Activated gamma-delta T cell (primary cell): Measurements from ENCODE around the gene APPBP2.
A peak's percentile ranks its signal among the peaks of the same experiment; 100 is the strongest.
"Not testable (repeated sequence)": the region's sequence is repeated elsewhere in the genome, so short reads cannot be mapped to it uniquely, and the experiment has no call there.

ENCODE experiments used
- DNase-seq: peaks from one replicate; lab custom pipeline; 2025; lab: John Stamatoyannopoulos, UW

APPBP2 gene

DNA sequence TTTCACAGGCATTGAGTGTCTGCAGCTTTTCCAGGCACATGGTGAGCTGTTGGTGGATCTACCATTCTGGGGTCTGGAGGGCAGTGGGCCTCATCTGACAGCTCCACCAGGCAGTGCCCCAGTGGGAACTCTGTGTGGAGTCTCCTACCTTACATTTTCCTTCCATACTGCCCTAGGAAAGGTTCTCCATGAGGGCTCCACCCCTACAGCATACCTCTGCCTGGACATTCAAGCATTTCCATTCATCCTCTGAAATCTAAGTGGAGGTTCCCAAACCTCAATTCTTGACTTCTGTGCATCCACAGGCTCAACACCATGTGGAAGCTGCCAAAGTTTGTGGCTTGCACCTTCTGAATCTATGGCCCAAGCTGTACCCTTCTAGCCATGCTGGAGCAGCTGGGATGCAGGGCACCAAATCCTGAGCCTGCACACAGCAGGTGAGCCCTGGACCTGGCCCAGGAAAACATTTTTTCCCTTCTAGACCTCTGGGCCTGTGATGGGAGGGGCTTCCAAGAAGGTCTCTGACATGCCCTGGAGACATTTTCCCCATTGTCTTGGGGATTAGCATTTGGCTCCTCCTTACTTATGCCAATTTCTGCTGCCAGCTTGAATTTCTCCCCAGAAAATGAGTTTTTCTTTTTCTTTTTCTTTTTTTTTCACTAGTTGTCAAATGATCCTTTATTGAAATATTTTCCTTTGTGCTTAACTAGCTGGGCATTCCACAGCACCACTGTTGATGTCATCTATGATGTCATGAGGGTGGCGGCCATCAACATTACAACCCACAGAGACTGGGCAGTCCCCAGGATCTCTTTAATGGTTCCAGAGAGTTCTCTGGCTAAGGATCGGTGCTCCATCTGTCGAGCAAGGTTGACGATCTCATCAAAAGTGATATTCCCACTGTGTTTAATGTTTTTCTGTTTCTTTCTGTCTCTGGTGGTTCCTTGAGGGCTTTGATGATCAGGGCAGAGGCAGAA is 92.7 kb downstream of the APPBP2 start:
- DNase-seq = not testable (repeated sequence)

DNA sequence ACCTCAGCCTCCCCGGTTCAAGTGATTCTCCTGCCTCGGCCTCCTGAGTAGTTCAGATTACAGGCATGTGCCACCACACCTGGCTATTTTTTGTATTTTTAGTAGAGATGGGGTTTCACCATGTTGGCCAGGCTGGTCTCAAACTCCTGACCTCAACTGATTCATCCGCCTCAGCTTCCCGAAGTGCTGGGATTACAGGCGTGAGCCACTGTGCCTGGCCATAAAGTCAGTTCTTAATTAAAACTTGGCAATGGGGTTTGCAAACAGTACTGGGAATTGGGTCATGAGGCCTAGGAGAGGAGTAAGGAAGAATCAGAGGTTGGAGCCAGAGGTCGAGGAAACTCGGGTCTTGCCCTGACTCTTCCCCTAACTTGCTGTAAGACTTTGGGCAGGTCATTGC is 95.5 kb downstream of the APPBP2 start:
- DNase-seq = not testable (repeated sequence)

DNA sequence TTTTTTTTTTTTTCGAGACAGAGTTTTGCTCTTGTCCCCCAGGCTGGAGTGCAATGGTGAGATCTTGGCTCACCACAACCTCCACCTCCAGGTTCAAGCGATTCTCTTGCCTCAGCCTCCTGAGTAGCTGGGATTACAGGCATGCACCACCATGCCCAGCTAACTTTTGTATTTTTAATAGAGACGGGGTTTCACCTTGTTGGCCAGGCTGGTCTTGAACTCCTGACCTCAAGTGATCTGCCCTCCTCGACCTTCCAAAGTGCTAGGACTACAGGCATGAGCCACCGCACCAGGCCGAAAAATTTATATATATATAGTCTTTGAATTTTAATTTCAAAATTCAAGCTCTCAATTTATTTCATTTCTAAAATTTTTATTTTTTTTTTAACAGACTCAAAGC is 97.6 kb downstream of the APPBP2 start:
- not testable (repeated sequence) for DNase-seq

DNA sequence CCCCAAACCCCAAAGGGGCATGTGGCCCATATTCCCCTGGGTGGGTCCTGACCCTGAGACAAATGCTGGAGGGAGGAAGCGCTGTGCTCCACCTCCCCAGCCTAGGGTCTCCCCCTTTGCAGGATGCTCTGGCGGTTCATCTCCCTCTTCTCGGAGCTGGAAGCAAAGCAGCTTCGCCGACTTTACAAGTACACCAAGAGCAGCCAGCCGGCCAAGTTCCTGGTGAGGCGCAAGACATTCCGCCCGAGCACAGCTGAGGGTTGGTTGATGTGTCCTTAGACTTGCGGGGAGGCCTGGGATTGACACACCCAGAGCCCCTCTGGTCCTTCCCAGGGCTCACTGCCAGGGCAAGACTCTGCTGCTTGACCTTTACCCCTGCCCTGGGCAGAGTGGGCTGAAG is 99.4 kb downstream of the APPBP2 start:
- no peak for DNase-seq

DNA sequence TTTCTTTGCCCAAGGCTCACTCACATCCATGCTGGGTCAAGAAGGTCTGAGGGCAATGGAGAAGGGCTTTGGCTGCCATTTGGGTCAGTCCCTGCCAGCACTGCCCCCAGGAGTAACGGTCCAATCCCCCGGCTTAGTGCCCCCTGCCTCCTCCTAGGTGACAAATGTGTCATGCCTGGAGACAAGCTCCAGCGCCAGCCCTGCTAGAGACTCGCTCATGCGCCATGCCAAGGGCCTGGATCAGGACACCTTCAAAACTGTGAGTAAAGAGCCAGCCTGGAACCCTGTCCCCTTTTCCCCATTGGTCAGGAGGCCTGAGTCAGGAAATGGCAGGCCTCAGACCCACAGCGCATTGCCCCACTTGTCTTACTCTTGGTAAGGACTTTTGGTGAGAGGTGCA is 100.4 kb downstream of the APPBP2 start:
- no peak for DNase-seq

DNA sequence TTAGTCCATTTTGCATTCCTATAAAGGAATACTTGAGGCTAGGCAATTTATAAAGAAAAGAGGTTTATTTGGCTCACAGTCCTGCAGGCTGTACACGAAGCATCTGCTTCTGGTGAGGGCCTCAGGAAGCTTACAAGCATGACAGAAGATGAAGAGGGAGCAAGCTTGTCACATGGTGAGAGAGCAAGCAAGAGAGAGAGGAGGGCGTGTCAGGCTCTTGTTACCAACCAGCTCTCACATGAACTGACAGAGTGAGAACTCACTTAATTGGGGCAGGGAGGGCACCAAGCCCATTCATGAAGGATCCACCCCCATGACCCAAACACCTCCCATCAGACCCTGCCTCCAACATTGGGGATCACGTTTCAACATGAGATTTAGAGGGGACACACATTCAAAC is 102.2 kb downstream of the APPBP2 start:
- DNase-seq = no peak

DNA sequence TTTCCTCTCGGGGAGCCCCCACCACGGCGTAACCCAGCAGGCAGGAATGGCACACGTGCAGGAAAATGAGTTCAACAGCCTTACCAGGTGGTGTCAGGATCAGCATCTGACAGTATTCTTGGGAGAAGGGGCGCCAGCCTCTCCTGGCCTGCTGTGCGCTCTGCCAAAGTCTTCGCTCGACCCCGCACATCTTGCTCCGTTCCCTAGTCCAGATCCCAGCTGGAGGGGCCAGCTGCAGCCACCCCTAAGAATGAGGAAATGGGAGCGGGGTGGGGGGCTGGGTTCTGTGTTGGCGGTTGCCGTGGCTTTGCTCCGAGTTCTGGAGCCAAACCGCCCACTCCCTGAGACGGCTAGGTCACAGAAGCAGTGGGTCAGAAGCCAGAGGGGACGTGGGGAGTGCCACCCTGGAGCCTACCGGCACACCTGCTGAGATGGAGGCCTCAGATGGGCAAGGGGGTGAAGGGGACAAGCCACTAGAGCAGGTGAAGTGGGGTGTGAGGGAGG is 103.8 kb downstream of the APPBP2 start, which contains the start of gene CHCT1:
Gene CHCT1 (plus strand): TSS at position 328 of the 504 bp plus-strand sequence. CDS start 104 bp downstream, at position 432.
- DNase-seq = no peak

DNA sequence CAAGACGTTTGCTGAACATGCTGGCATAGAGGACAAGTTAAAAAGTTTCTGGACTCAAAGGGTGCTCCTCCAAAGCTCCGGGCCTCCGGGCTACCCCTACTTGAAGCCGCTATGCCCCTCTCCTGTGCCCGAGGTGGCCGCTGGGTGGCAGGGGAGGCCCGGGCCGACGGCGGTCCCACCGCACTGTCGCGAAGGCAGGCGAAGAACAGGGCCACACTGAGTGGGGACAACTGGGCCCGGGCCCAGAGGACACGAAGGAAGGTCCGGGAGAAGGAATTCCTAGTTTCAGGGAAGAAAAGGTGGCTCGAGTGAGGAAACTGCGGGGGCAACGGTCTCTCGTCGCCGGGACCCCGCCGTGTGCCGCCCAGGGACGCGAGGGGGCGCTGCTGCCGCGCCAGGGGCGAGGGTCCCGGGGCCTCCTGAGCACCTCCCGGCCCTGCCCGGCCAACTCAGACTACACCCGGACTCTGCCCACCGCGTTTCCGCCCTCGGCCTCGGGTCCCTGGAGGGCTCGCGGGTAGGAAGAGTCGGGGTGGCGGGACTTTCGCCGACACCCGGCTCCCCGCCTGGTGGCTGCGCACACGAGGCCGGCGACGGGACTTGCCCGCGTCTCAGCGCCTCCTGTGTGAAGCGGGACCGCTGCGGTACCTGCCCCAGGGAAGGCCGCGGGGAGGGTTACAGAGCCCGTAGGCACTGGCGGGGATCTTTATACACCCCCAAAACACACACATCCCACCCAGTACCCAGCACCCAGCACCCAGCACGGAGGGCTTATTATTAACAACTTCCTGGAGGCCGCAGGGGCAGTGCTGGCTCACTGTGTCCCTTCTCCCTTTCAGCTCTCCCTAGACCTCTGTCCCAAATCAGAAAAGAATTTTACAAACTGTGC is 104.5 kb downstream of the APPBP2 start:
- peak; percentile 43 for DNase-seq

DNA sequence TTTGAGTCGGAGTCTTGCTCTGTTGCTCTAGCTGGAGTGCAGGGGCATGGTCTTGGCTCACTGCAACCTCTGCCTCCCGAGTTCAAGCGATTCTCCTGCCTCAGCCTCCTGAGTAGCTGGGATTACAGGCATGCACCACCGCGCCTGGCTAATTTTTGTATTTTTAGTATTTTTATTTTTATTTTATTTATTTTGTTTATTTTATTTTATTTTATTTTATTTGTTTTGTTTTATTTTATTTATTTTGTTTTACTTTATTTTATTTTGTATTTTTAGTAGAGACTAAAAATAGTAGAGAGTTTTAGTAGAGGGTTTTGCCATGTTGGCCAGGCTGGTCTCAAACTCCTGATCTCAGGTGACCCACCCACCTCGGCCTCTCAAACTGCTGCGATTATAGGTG is 106.2 kb downstream of the APPBP2 start:
- not testable (repeated sequence) for DNase-seq

DNA sequence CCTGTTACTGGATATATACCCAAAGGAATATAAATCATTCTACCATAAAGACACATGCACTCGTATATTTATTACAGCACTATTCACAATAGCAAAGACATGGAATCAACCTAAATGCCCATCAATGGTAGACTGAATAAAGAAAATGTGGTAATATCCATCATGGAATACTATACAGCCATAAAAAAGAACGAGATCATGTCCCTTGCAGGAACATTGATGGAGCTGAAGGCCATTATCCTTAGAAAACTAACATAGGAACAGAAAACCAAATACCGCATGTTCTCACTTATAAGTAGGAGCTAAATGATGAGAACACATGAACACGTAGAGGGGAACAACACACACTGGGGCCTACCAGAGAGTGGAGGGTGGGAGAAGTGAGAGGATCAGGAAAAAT is 107.0 kb downstream of the APPBP2 start:
- DNase-seq = not testable (repeated sequence)

DNA sequence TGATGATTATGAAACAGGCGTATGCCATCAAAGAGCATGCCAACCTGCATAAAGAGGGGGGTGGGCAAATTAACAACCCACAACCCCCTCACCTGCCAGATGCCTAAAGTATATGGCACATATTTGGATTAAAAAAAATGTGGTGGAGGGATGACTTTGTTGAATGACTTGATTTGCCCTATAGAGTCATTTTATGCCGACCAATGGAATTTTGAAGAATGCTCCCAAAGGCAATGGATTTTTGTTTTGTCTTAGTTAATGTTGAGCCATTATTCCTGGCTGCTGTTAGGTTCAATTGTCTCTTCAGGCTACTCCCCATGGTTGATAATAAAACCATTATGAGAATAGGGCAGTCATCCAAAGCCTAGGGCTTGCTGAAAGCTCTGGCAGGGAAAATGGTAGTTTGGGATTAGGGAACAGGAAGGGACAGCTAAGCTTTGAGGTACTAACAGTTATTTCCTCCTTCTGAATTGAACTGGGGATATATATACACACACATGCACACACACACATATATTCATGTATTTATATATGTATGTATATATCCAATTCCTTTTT is 109.6 kb downstream of the APPBP2 start:
- no peak for DNase-seq

DNA sequence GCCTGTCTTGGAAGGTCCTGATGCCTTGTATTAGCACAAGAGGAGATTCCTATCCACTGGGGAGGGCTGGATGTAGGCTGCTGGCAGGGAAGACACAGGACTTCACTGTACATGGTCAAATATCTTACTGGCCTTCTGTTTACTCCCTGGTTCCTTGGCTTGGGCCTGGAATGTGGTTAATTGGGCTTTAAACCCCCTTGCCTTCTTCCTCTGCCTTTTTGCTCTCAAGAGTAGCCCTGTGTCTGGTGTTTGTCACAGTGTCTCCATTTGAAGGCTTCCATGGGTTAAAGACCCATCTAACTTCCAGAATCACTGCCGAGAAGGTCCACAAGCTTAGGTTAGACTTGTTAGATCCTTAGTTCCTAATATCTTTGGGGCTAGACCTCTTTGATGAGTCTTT is 110.9 kb downstream of the APPBP2 start:
- no peak for DNase-seq

DNA sequence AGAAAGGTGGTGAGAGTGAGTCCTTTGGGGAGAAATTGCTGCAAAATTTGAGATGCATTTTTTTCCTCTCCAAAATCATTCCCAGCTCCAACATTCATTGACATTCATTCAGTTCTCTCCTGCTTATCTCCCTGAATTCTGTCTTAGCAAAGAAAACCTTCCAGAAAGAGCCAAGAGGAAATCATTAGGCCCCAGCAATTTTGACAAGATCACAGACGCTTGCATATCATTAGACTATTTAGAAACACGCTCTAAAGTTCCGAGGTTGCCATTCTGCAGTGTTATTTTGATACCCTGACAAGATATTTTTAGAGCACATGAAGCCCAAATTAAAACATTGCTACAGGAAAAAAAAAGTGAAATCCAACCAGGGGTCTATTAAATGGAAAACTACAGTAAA is 113.3 kb downstream of the APPBP2 start:
- no peak for DNase-seq

DNA sequence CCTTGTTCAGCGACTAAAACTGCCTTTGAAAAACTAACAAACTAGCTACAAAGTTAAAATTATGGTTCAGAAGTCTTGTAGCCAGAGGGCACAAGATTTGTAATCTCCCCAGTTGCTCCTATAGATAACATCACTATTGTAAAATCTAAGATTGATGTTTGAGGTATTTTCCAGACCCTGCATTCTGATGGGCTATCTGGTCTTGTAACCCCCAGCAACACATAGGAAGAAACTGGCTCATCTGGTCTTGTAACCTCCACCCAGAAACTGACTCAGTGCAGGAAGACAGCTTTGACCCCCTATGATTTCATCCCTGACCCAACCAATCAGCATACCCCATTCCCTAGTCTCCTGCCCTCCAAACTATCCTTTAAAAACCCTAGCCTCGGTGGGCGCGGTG is 116.0 kb downstream of the APPBP2 start:
- DNase-seq = no peak

DNA sequence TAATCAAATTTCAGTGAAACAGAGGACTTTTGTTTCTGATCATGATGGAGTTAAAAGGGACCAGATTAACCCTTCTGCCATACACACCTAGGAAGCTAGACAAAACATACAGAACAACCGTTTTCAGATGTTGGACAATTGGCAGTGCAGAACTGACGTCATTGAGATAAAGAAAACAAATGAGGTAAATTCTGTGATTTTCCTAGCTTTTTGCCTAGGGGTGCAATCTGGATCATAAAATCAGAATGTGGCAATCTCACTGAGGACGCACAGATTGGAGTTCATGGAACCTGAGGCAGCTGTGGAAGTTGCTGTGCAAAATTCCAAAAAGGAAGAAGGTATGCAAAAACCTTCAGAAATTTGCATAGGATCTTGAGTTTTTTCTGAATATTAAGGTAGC is 119.2 kb downstream of the APPBP2 start:
- DNase-seq = no peak

DNA sequence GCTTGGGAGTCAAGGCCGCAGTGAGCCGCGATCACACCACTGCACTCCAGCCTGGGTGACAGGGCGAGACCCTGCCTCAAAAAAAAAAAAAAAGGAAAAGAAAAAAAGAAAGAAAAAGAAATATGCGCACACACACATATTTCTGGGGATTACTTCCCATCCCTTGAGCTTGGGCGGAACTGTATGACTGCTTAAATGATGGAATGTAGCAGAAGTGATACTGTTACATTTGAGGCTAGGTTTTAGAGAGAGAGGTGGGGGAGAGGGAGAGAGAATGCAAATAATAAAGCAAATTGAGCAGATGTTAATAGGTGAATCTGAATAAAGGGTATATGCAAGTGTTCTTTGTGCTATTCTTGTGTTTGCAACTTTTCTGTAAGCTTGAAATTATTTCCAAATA is 122.1 kb downstream of the APPBP2 start:
- no peak for DNase-seq

DNA sequence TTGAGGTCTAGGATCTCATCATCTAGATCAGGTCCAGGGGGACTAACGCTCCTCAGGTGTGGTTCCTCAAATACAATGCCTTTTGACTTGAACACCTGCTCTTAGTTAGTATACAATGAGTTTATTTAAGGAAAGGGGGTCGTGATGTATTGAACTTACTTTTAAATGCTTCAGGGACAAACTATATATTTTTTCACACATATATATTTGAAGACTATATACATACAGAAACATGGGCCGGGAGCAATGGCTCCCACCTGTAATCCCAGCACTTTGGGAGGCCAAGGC is 122.6 kb downstream of the APPBP2 start:
- DNase-seq = no peak

DNA sequence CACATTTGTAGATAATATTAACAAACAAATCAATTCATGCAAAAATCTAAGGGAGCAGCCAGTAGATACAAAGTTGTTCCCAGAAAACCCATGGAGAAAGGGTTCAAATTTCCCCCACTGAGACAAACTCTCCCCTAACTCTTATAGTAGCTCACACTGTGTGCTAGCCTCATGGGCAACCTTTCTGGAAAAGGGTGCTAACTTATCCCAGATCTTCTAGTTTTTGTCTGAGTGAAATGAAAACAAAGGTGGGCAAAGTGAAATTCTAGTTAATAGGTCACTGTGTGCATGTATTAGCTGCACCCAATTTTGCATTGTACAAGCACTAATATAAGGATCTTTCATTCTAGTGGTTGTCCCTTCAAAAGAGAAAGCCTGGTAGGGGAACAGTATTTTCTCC is 124.2 kb downstream of the APPBP2 start:
- DNase-seq = no peak

DNA sequence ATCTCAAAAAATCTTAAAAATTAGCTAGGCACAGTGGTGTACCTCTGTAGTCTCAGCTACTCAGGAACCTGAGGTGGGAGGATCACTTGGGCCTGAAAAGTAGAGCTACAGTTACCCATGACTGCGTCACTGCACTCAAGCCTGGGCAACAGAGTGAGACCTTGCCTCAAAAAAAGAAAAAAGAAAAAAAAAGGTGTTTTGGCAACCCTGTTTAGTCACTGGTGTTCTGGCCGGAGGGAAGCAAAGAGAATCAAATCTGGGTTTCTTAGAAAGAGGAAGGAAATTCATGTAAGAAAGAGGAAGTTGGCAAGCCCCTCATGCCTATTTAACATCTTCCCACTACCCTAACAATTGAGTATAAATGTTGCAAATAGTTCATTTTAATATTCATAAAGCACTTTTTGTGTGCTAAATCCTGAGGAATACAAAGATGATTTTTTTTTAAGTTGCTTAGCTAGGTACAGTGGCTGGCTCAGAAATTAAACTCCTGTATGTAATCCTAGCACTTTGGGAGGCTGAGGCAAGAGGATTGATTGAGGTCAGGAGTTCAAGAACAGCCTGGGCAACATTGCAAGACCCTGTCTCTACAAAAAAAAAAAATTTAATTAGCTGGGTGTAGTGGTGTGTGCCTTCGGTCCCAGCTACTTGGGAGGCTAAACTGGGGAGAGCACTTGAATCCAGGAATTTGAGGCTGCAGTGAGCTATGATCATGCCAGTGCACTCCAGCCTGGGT is 127.6 kb downstream of the APPBP2 start:
- no peak for DNase-seq

DNA sequence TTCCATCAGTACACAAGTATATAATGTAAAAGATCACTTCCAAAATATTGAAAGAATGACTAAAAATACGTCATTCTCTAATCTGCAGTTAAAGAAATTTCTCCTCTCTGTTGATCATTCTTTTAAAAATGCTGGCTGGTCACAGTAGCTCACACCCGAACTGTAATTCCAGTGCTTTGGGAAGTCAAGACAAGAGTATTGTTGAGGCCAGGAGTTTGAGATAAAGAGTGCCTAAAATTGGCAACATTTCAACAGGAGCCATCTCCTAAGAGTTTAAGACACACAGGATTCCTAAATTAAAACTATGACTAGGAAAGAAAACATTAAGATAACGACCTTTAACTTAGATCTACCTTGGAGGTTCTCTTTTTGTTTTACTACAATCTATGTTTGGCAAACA is 129.6 kb downstream of the APPBP2 start:
- DNase-seq = no peak

DNA sequence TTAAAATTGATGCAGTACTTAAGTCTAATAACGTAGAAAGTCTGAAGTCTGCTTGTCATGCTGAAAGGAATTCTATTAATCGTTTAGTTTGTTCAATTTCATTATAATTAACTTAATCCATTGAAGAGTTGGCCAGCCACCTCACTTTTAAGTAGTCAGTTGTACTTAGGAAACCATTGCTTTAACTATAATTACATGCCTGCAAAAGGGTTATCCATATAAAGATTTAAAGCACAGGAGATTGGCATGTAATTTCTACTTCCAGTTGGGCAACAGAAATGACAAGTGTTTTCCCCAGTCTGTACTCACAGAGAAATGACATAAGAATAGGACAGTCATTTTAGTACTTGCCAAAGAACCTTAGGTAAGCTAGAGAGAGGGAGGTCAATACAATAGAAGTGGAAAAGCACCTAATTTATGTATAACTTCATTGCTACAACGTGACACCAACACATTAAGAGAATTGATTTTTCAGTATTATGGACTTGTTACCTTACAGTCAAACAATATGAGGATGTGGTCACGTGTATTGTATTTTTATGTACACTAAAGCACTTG is 130.5 kb downstream of the APPBP2 start:
- DNase-seq = no peak
